Renal cortical epithelial cell (primary cell): ENCODE data around the gene LAG3. TPM values are rescaled to one million over a fixed set of nuclear protein-coding genes. Genes with fewer than 3 reads are reported as not detected.

Experiments
- DNase-seq: peaks from one replicate; pipeline ENCODE4 v3.0.0-alpha.2; 2011; ENCODE audit warnings: low read depth
- total RNA-seq: library from RNA; depleted of rRNA; stranded (reverse); fragments of >200 nt; gene quantifications from 2 replicates; pipeline ENCODE4 v1.2.3, GENCODE V29; 2014

The LAG3 gene
- total RNA-seq, 1 donor from 2014 or later: not detected

DNA sequence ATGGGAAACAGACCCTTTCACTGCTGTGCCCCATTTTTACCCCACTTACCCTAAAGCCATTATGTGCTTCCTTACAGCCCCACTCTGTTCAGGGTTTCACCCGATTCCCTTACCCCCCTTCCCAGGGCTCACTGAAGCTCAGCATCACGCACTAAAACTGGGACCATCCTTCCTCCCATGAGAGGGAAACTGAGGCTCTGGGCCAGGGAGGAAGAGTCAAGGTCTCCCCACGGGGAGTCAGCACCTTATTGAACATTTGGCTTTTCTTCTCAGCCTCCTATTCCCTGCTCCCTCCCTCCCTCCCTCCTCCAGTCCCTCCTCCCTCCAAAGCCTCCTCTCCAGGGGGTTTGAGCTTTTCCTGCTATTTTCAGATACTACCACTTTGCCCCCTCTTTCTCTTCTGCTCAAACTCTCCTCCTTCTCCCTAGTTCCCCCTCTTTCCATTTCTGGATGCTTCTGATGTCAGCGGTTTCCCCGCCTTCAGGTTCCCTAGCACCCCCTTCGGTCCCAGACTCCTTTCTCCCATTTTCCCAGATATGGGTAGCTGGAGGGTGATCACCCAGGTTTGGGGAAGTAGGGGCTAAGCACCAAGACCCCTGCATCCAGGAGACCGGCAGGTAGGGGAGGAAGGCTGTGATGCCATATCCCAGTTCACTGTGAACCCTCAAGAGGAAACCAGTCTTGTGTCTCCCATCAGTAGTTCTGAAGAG is 50.3 kb downstream of the LAG3 start:
- DNase-seq: no peak

DNA sequence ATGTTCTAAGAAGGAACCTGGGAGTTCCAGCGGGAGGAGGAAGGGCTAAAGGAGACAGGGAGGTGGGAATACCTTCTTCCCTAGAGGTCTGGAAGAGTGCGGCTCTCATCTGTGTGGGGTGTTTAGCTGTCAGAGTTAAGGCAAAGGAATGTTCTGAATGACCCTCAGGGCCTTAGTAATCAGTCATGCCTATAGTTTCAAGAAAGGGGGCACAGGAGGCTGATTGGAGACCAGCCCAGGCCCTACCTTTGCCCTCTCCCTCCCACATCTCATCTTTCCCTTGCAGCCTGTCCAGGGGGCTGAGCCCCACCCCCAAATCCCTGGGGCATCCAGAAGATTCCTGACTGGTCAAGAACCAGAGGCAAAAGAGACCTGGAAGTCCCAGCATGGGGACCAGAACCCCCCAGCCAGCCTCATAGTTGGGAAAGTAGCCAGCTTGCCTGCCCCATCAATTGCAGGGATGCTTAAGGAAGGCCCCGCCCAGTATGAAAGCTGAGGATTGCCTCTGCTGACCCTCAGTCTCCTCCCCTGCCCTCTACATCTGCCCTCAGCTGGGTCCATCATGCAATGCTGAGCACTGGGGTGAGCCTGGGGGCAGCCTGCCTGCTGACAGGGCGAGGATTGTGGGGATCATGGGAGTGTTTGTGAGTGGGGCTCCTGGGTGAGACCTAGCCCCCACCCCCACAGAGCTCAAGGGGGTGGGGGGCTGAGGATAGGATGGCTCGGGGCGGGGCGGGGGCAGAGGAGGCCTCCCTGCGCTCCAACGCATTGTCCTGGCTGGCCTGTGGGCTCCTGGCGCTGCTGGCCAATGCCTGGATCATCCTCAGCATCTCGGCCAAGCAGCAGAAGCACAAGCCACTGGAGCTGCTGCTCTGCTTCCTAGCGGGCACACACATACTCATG is 51.1 kb downstream of the LAG3 start:
- peak; percentile 25 for DNase-seq

DNA sequence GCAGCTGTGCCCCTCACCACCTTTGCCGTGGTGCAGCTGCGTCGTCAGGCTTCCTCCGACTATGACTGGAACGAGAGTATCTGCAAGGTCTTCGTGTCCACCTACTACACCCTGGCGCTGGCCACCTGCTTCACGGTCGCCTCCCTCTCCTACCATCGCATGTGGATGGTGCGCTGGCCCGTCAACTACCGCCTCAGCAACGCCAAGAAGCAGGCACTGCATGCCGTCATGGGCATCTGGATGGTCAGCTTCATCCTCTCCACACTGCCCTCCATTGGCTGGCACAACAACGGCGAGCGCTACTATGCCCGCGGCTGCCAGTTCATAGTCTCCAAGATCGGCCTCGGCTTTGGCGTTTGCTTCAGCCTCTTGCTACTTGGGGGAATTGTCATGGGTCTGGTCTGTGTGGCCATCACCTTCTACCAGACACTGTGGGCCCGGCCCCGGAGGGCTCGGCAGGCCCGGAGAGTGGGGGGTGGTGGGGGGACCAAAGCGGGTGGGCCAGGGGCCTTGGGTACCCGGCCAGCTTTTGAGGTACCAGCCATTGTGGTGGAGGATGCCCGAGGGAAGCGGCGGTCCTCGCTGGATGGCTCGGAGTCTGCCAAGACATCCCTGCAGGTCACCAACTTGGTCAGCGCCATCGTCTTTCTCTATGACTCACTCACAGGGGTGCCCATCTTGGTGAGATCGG is 51.9 kb downstream of the LAG3 start:
- no peak for DNase-seq

DNA sequence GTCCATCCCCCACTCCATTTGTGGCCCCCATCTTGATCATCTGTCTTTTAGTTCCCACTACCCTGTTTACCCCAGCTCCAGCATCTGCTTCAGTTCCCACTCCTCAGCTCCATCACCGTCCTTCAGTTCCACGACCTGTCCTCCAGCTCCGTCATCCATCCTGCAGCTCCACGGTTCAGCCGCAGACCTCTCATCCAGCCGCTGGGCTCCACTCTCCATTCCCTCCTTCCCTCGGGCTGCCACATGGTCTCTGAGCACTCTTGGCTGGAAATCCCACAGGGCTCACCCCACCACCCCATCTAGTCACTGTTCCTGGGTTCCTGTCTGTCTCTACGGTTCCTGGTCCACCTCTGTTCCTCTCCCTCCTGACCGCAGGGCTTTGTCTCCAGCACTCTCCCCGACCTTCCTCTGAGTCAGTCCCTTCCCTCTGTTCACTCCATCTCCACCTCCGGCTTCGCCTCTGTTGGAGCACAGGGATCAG is 52.6 kb downstream of the LAG3 start:
- no peak for DNase-seq

DNA sequence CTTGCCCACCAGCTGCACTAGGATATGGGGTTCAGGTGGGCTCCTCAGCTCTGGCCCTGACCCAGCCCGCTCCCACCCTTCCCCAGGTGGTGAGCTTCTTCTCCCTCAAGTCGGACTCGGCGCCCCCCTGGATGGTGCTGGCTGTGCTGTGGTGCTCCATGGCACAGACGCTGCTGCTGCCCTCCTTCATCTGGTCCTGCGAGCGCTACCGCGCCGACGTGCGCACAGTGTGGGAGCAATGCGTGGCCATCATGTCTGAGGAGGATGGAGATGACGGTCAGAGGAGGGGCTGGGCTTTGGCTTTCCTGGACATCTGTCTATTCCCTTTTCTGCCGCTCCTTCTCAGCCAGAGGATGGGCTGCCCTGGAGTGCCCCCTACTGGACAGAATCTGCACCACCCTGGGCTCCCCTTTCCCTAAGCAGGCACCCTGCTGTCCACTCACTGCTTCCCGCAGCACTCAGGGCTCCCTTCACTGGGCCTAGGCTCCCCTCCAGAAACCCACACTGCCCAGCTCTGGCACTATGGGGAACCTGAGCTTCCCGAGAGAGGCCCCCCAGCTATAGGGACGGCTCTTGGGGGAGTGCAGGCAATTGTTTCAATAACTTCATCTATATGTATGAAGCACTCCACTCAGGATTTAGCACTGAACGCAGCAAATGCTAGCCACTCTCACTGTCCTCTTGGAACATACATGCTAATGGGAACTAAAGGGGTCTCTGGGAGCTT is 53.2 kb downstream of the LAG3 start:
- peak; percentile 63 for DNase-seq

DNA sequence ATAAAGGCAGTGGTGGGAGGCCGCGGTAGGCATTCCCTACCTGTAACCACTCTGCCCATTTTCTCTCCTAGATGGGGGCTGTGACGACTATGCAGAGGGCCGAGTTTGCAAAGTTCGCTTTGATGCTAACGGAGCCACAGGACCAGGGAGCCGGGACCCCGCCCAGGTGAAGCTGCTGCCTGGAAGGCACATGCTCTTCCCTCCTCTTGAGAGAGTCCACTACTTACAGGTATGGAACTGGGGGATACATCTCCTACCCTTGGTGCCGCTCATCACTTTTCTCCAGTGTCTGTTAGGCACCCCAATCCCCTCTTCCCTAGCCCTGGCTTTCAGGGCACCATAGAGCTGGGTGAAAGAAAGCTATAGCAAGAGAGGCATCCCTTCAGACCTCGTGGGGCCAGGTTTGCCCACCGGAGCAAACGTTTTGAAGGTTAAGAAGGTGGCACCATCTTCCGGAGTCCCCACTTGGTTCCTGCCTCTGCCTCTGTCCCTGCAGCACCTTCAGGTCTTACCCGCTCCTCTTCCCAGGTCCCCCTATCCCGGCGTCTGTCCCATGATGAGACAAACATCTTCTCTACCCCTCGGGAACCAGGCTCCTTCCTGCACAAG is 53.9 kb downstream of the LAG3 start:
- DNase-seq: no peak

DNA sequence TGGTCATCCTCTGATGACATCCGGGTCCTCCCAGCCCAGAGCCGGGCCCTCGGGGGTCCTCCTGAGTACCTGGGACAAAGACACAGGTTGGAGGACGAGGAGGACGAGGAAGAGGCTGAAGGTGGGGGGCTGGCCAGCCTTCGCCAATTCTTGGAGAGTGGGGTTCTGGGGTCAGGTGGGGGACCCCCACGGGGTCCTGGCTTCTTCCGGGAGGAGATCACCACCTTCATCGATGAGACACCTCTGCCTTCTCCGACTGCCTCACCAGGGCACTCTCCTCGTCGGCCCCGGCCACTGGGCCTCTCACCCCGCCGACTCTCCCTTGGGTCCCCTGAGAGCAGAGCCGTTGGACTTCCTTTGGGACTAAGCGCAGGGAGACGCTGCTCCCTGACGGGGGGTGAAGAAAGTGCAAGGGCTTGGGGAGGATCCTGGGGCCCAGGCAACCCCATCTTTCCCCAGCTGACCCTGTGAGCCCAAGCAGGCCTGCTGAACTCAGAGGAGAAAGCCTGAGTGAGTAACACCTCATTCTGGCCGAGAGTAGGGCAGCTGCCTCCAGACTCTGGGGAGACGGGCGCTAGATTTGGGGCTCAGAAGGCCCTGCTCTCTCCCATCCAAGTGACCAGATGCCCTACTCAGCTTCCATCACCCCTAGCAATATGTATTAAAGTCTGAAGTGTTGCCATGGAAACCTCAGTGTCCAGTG is 54.6 kb downstream of the LAG3 start:
- no peak for DNase-seq

DNA sequence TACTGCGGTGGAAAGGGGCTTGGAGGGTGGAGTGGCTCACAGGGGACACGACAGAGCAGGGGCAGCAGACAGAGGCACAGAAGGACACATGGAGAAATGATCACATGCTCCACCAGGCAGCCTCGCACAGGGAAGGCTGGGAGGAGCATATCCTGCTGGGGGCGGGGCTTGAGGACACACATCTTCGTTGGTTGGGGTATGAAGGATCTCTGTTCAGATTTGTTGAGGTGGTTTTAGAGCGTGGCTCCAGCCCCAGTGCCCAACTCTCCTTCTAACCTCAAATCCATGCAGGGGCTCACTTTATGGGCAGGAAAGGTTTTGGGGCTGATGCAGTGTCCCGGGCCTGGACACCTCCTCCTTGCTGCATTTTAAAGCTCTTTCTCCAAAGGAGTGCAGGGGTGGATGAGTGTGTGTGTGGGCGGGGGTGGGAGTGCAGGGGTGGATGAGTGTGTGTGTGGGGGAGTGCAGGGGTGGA is 55.2 kb downstream of the LAG3 start:
- peak; percentile 61 for DNase-seq

Other genes with a start within 250 kb of the LAG3 start
- 5,930 and 6,897 TPM in 2 replicates for gene GAPDH, start 238.0 kb upstream of the LAG3 start, total RNA-seq
- 3.8 and 5.2 TPM in 2 replicates for gene IFFO1, start 216.5 kb upstream of the LAG3 start, total RNA-seq
- 16.5 and 32.3 TPM in 2 replicates for gene NOP2, start 204.2 kb upstream of the LAG3 start, total RNA-seq
- 228 and 358 TPM in 2 replicates for gene CHD4, start 165.1 kb upstream of the LAG3 start, total RNA-seq
- 0.17 TPM in 1 of 2 replicates, not detected in the other for gene LPAR5, start 136.6 kb upstream of the LAG3 start, total RNA-seq
- gene ACRBP, start 125.1 kb upstream of the LAG3 start, total RNA-seq: 0.15 and 0.17 TPM in 2 replicates
- 45.3 and 67.6 TPM in 2 replicates for gene ING4, start 109.4 kb upstream of the LAG3 start, total RNA-seq
- 5.6 and 18.4 TPM in 2 replicates for gene ZNF384, start 83.1 kb upstream of the LAG3 start, total RNA-seq
- gene PIANP, start 71.7 kb upstream of the LAG3 start, total RNA-seq: 0.15 TPM in 1 of 2 replicates, not detected in the other
- 66.0 and 68.3 TPM in 2 replicates for gene COPS7A, start 48.5 kb upstream of the LAG3 start, total RNA-seq
- 168 and 222 TPM in 2 replicates for gene MLF2, start 19.4 kb upstream of the LAG3 start, total RNA-seq
- 24.0 and 69.1 TPM in 2 replicates for gene PTMS, start 6.2 kb upstream of the LAG3 start, total RNA-seq
- 0.10 TPM in 1 of 2 replicates, not detected in the other for gene CD4, start 17.0 kb downstream of the LAG3 start, total RNA-seq
- gene GPR162, start 49.3 kb downstream of the LAG3 start, total RNA-seq: 3.8 TPM in 1 of 2 replicates, not detected in the other
- 17.4 and 36.8 TPM in 2 replicates for gene P3H3, start 55.9 kb downstream of the LAG3 start, total RNA-seq
- 0.15 TPM in 1 of 2 replicates, not detected in the other for gene GNB3, start 68.4 kb downstream of the LAG3 start, total RNA-seq
- 1.3 and 4.7 TPM in 2 replicates for gene CDCA3, start 78.8 kb downstream of the LAG3 start, total RNA-seq
- 107 and 113 TPM in 2 replicates for gene USP5, start 79.6 kb downstream of the LAG3 start, total RNA-seq
- gene TPI1, start 95.0 kb downstream of the LAG3 start, total RNA-seq: 1,309 and 1,579 TPM in 2 replicates
- 7.0 and 13.2 TPM in 2 replicates for gene SPSB2, start 100.8 kb downstream of the LAG3 start, total RNA-seq
- 16.1 and 16.4 TPM in 2 replicates for gene LRRC23, start 132.3 kb downstream of the LAG3 start, total RNA-seq
- gene ENO2, start 142.1 kb downstream of the LAG3 start, total RNA-seq: 14.1 and 41.3 TPM in 2 replicates
- 1.7 and 29.4 TPM in 2 replicates for gene ATN1, start 155.4 kb downstream of the LAG3 start, total RNA-seq
- gene RNU7-1, start 171.3 kb downstream of the LAG3 start, total RNA-seq: not detected in 2 replicates
- 38.0 and 62.4 TPM in 2 replicates for gene C12orf57, start 171.5 kb downstream of the LAG3 start, total RNA-seq
- gene PTPN6, start 178.8 kb downstream of the LAG3 start, total RNA-seq: 14.8 and 18.4 TPM in 2 replicates
- gene PHB2, start 198.1 kb downstream of the LAG3 start, total RNA-seq: 109 and 234 TPM in 2 replicates
- gene EMG1, start 198.4 kb downstream of the LAG3 start, total RNA-seq: 37.8 and 61.0 TPM in 2 replicates
- 9.7 and 26.5 TPM in 2 replicates for gene LPCAT3, start 246.0 kb downstream of the LAG3 start, total RNA-seq